ENCODE measurements around the gene TTC33.

Gene TTC33

GRCh38 chr5:40685193-40685592, 70.6 kb downstream of the TTC33 start:
- TF ChIP-seq POLR2AphosphoS5 (IDR thresholded peaks at IDR 0.05; ENCODE audit: low read depth, low read length) = no peak
- TF ChIP-seq SIN3A (IDR thresholded peaks at IDR 0.05; ENCODE audit: borderline replicate concordance, insufficient read depth, low read length) = no peak
- no peak for TF ChIP-seq REST (IDR thresholded peaks at IDR 0.05; ENCODE audit: insufficient read depth in 1 of 2, low read depth in 2 of 2, low read length in 2 of 2)
- no peak for TF ChIP-seq FOXP2 (optimal IDR thresholded peaks at IDR 0.05; ENCODE audit: borderline replicate concordance, extremely low read depth, extremely low read length, insufficient read depth)
- TF ChIP-seq TAF1 (IDR thresholded peaks at IDR 0.05; ENCODE audit: borderline replicate concordance, insufficient read depth, low read length) = no peak

GRCh38 chr5:40683305-40683704, 72.5 kb downstream of the TTC33 start:
- TF ChIP-seq TAF1 (IDR thresholded peaks at IDR 0.05; ENCODE audit: borderline replicate concordance, insufficient read depth, low read length) (no peak), POLR2AphosphoS5 (IDR thresholded peaks at IDR 0.05; ENCODE audit: low read depth, low read length) (no peak), FOXP2 (optimal IDR thresholded peaks at IDR 0.05; ENCODE audit: borderline replicate concordance, extremely low read depth, extremely low read length, insufficient read depth) (no peak), REST (IDR thresholded peaks at IDR 0.05; ENCODE audit: insufficient read depth in 1 of 2, low read depth in 2 of 2, low read length in 2 of 2) (no peak), SIN3A (IDR thresholded peaks at IDR 0.05; ENCODE audit: borderline replicate concordance, insufficient read depth, low read length) (no peak)

- no peak for TF ChIP-seq TAF1 (IDR thresholded peaks at IDR 0.05; ENCODE audit: borderline replicate concordance, insufficient read depth, low read length)
- no peak for TF ChIP-seq POLR2AphosphoS5 (IDR thresholded peaks at IDR 0.05; ENCODE audit: low read depth, low read length)
- no peak for TF ChIP-seq SIN3A (IDR thresholded peaks at IDR 0.05; ENCODE audit: borderline replicate concordance, insufficient read depth, low read length)
- TF ChIP-seq REST (IDR thresholded peaks at IDR 0.05; ENCODE audit: insufficient read depth in 1 of 2, low read depth in 2 of 2, low read length in 2 of 2) = no peak
- no peak for TF ChIP-seq FOXP2 (optimal IDR thresholded peaks at IDR 0.05; ENCODE audit: borderline replicate concordance, extremely low read depth, extremely low read length, insufficient read depth)
Measured at GRCh38 chr5:40682154-40683017, 73.4 kb downstream of the TTC33 start.

- TF ChIP-seq FOXP2 (optimal IDR thresholded peaks at IDR 0.05; ENCODE audit: borderline replicate concordance, extremely low read depth, extremely low read length, insufficient read depth) = no peak
- TF ChIP-seq POLR2AphosphoS5 (IDR thresholded peaks at IDR 0.05; ENCODE audit: low read depth, low read length) = no peak
- no peak for TF ChIP-seq REST (IDR thresholded peaks at IDR 0.05; ENCODE audit: insufficient read depth in 1 of 2, low read depth in 2 of 2, low read length in 2 of 2)
- TF ChIP-seq SIN3A (IDR thresholded peaks at IDR 0.05; ENCODE audit: borderline replicate concordance, insufficient read depth, low read length) = no peak
- no peak for TF ChIP-seq TAF1 (IDR thresholded peaks at IDR 0.05; ENCODE audit: borderline replicate concordance, insufficient read depth, low read length)
Measured at GRCh38 chr5:40681363-40682153, 74.2 kb downstream of the TTC33 start.
